OCI-LY3 (cell line): ENCODE results near the gene DCTD.

Experiments
- EZH2phosphoT487 ChIP-seq: fragments of 200-600 bp; shearing (Covaris generic); IDR thresholded peaks from 2 replicates; pipeline ENCODE4 v1.6.1; 2018; ENCODE audit warnings: antibody characterized with exemption, mixed run types, low read depth
- TF ChIP-seq, protein P1 (sequence below): fragments of 200-600, 300-600 bp; sonication (generic); IDR thresholded peaks from 2 replicates; pipeline ENCODE4 v1.5.1; 2014; ENCODE audit warnings: antibody characterized with exemption, low read length, low read depth

DNA sequence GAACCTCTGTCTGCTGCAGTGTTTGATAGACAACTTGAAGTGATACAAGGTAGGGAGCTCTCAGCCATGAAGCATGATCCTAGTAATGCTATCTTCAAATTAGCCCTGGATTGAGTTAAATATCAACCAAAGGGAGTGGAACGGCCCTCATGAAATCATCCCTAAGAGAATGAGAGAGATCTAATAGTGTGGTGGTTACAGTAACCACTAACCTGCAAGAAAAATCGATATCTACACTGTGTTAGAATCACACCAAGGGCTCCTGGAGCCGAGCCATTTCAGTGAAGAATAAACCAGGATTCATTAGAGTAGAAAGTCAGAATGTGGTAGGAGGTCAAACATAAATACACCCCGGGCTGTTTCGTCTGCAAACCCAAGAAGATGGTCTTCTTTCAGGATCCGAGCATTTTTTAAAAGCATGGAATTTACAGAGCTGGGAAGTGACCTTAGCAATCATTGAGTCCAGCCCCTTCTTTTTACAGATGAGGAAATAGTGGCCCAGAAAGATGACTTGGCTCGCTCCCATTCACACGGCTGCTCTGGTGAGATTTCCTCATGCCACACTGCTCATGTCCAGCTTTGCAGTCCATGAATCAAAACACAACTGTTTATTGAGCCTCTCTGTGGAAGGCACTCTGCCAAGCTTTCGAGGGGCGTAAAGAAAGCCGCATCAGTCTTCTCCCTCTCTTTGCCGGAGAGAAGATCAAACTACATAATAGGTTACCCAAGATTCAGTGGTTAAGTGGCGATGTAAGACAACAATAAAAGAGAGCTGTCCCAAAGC is 5.5 kb upstream of the DCTD start:
- TF ChIP-seq, protein P1, sequence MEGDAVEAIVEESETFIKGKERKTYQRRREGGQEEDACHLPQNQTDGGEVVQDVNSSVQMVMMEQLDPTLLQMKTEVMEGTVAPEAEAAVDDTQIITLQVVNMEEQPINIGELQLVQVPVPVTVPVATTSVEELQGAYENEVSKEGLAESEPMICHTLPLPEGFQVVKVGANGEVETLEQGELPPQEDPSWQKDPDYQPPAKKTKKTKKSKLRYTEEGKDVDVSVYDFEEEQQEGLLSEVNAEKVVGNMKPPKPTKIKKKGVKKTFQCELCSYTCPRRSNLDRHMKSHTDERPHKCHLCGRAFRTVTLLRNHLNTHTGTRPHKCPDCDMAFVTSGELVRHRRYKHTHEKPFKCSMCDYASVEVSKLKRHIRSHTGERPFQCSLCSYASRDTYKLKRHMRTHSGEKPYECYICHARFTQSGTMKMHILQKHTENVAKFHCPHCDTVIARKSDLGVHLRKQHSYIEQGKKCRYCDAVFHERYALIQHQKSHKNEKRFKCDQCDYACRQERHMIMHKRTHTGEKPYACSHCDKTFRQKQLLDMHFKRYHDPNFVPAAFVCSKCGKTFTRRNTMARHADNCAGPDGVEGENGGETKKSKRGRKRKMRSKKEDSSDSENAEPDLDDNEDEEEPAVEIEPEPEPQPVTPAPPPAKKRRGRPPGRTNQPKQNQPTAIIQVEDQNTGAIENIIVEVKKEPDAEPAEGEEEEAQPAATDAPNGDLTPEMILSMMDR, result no peak
- TF ChIP-seq EZH2phosphoT487, result no peak
